Common myeloid progenitor, CD34-positive (primary cell): ENCODE measurements around the gene STARD13.

Experiments
- CTCF ChIA-PET: fragments of 350-600 bp; sonication (Branson Sonifier 250); formaldehyde crosslinking; loops from one replicate; lab custom pipeline; 2021; ENCODE audit warnings: antibody characterized with exemption; lab: Charles Lee
- POLR2A ChIA-PET: fragments of 350-600 bp; sonication (Branson Sonifier 250); formaldehyde crosslinking; loops from one replicate; lab custom pipeline; 2021; ENCODE audit warnings: antibody characterized with exemption; lab: Charles Lee
- DNase-seq, 3 donors: peaks; one replicate each; pipeline versions ENCODE4 v3.0.0 to v3.0.0-alpha.2; 2013
- H3K27ac ChIP-seq, 2 experiments: 1 replicate in 1 of 2; 2 replicates in 1 of 2; pipeline ENCODE4 v1.7.0; 2013; ENCODE audit warnings: inconsistent platforms in 2 of 2, low read length in 2 of 2, mild to moderate bottlenecking in 2 of 2, low read depth in 1 of 2, moderate library complexity in 1 of 2; ENCODE audit not compliant: severe bottlenecking in 2 of 2, insufficient read depth in 1 of 2, poor library complexity in 1 of 2
- H3K27me3 ChIP-seq, 5 experiments: replicated peaks in 2 of 5; 1 replicate in 3 of 5; 2 replicates in 2 of 5; pipeline versions ENCODE4 v1.6.1 to v1.7.0; 2013; ENCODE audit warnings: low read length in 4 of 5, mild to moderate bottlenecking in 2 of 5, moderate library complexity in 2 of 5, inconsistent platforms in 1 of 5; ENCODE audit not compliant: insufficient read depth in 5 of 5, control insufficient read depth in 4 of 5
- H3K36me3 ChIP-seq, 4 experiments: 1 replicate in 2 of 4; 2 replicates in 2 of 4; pipeline versions ENCODE4 v1.6.1 to v1.7.0; 2013; ENCODE audit warnings: low read length in 3 of 4, control low read depth in 1 of 4, mild to moderate bottlenecking in 1 of 4; ENCODE audit not compliant: control insufficient read depth in 4 of 4, insufficient read depth in 4 of 4
- H3K4me1 ChIP-seq, 4 experiments: 1 replicate in 3 of 4; 2 replicates in 1 of 4; pipeline versions ENCODE4 v1.6.1 to v1.7.1; 2013; ENCODE audit warnings: low read length in 3 of 4, mild to moderate bottlenecking in 3 of 4, control low read depth in 1 of 4, inconsistent platforms in 1 of 4, moderate library complexity in 1 of 4; ENCODE audit not compliant: control insufficient read depth in 4 of 4, insufficient read depth in 4 of 4; ENCODE audit errors: control extremely low read depth in 1 of 4
- H3K4me3 ChIP-seq, 7 experiments: 1 replicate in 4 of 7; 2 replicates in 3 of 7; pipeline versions ENCODE4 v1.5.1 to v1.7.0; 2013; ENCODE audit warnings: mild to moderate bottlenecking in 7 of 7, low read length in 6 of 7, moderate library complexity in 6 of 7, inconsistent platforms in 2 of 7, low read depth in 2 of 7, control low read depth in 1 of 7; ENCODE audit not compliant: insufficient read depth in 4 of 7, control insufficient read depth in 1 of 7; ENCODE audit errors: extremely low read depth in 1 of 7
- H3K9me3 ChIP-seq, 5 experiments: 1 replicate in 4 of 5; 2 replicates in 1 of 5; pipeline versions ENCODE4 v1.6.1 to v1.7.1; 2013; ENCODE audit warnings: low read length in 4 of 5, mild to moderate bottlenecking in 2 of 5, inconsistent platforms in 1 of 5, low read depth in 1 of 5, moderate library complexity in 1 of 5; ENCODE audit not compliant: control insufficient read depth in 4 of 5, insufficient read depth in 2 of 5; ENCODE audit errors: control extremely low read depth in 1 of 5
- WGBS: methylation state at CpG from one replicate; pipeline ENCODE4 v1.1.5; 2013; ENCODE audit not compliant: insufficient coverage; 5-methylcytosine and 5-hydroxymethylcytosine counted together

The STARD13 gene

DNA sequence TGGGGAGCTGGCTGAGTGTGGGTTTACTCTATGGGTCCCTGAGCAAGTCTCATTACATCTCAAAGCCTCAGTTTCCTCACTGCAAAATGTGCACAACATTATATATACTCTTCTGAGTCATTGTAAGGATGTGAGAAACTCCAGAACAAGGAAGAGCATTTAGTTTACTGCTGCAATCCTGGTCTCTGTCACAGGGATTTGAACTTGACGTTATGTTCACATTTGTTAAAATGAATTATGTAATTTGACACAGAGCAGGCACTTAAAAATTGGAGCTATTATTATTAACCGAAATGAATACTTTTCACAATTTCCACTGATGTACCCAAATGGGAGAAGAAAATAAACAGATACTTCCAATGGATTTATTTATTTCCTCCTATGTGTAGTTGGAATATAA is 101.0 kb downstream of the STARD13 start:
- ChIA-PET CTCF (interaction anchor here (1.1 to 1.4 kb wide), 2 partner anchors 10 to 20 kb away, joined by 4 read pairs; no protein-coding TSS in a partner anchor), POLR2A (no interaction called here)
- no peaks in the 10 kb centered on the region for H3K36me3 ChIP-seq
- no peak overlapping the region for H3K4me3 ChIP-seq
- WGBS = no CpG with 5 or more reads among the region's 2 CpGs
- peaks cover 6 to 22% (median 8%) of the 10 kb centered on the region in 4 experiments for H3K4me1 ChIP-seq
- no peaks in the 10 kb centered on the region for H3K27me3 ChIP-seq
- H3K27ac ChIP-seq = no peak overlapping the region
- no peak for DNase-seq
- peaks cover 0 to 2% (median 0%) of the 10 kb centered on the region in 5 experiments for H3K9me3 ChIP-seq

DNA sequence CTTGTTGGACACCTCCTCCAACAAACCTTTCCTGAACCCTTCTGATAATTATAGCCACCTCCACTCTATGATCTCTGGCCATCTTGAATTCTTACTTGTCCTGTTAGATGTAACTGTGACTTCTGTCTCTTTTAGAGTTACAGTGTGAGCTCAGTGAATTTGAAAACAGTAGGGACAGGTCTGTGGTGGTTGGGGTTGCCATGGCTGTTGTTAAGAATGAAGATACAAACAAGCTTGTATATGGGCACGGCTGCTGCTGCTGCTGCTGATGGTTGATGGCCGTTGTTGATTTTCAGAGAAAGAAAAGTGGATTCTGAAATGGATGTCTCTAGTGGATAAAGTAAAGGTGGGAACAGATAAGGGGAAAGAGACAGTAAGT is 101.5 kb downstream of the STARD13 start:
- no peaks in the 10 kb centered on the region for H3K36me3 ChIP-seq
- ChIA-PET POLR2A (no interaction called here), CTCF (interaction anchor here (1.1 to 1.4 kb wide), 2 partner anchors 10 to 19 kb away, joined by 4 read pairs; no protein-coding TSS in a partner anchor)
- H3K9me3 ChIP-seq = peaks cover 0 to 2% (median 0%) of the 10 kb centered on the region in 5 experiments
- H3K4me3 ChIP-seq = no peak overlapping the region
- peaks cover 6 to 22% (median 8%) of the 10 kb centered on the region in 4 experiments for H3K4me1 ChIP-seq
- H3K27me3 ChIP-seq = no peaks in the 10 kb centered on the region
- 100% methylated on average over 2 of the region's 2 CpGs for WGBS
- DNase-seq = peak in 1 of 3 donors; percentile 19
- no peak overlapping the region for H3K27ac ChIP-seq

DNA sequence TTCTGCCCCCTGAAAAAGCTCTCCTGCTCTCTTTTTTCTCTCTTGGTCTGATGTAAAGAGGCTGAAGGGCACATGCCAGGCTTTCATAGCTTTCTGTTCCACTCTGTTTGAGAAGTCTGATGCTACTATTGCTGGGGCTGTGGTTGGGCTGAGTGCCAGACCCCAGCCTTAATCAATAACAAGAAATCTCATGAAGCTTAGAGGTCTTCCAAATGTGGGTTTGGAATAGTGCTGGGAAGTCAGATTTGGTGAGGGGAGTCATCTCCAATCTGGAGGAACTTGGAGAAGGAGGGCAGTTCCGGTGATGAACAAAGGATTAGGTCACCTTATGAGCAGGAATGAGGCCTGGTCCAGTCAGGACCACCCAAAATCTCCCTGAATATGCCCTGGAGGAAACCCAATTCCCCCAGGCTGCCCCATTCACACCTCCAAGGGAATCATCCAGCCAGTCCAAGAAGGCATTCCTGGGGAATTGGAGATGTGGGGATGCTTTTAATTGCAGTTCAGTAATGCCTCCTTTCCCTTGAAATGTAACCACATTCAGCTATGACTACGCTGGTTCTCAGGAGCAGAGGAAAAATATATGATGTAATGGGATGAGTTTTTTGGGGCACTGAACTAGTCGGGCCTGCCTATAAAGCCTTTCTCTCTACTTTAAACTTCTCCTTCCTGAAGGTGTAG is 102.0 kb downstream of the STARD13 start:
- H3K36me3 ChIP-seq = no peaks in the 10 kb centered on the region
- peaks cover 6 to 20% (median 8%) of the 10 kb centered on the region in 4 experiments for H3K4me1 ChIP-seq
- POLR2A ChIA-PET = no interaction called here
- H3K27me3 ChIP-seq = no peaks in the 10 kb centered on the region
- no peak for DNase-seq
- H3K9me3 ChIP-seq = peaks cover 0 to 2% (median 0%) of the 10 kb centered on the region in 5 experiments
- H3K27ac ChIP-seq = no peak overlapping the region
- CTCF ChIA-PET = interaction anchor here (1.1 to 1.3 kb wide), 3 partner anchors 10 to 29 kb away, joined by 3 to 6 read pairs (median 4); no protein-coding TSS in a partner anchor
- WGBS = no CpG with 5 or more reads among the region's 3 CpGs
- H3K4me3 ChIP-seq = no peak overlapping the region

DNA sequence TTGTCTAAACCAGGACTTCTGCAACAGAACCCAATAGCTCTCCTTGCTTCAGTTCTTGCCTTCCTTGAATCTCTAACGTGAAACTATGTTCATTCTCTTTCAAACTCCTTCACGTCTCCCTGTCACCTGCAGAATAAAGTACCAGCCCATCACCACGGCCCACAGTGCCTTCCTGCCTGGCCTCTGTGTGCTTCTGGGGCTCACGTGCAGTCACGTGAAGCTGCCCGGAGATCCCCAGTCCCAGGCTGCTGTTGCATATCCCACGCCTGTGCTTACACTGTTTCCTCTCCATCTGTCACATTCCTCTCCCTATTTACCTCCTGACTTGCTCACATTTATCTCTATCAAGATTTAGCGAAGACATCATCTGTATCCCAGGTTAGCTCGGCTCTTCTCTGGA is 102.8 kb downstream of the STARD13 start:
- no peak for DNase-seq
- 98% methylated on average over 7 of the region's 9 CpGs for WGBS
- no peak overlapping the region for H3K4me3 ChIP-seq
- H3K27me3 ChIP-seq = no peaks in the 10 kb centered on the region
- no peak overlapping the region for H3K27ac ChIP-seq
- H3K36me3 ChIP-seq = no peaks in the 10 kb centered on the region
- CTCF ChIA-PET = interaction anchor here (1.3 kb wide), 2 partner anchors 11 to 28 kb away, joined by 3 to 6 read pairs; no protein-coding TSS in a partner anchor
- POLR2A ChIA-PET = interaction anchor here (0.6 kb wide), 1 partner anchor 486 kb away, joined by 5 read pairs; no protein-coding TSS in a partner anchor
- H3K4me1 ChIP-seq = peaks cover 6 to 15% (median 8%) of the 10 kb centered on the region in 4 experiments
- H3K9me3 ChIP-seq = peaks cover 0 to 2% (median 0%) of the 10 kb centered on the region in 5 experiments

DNA sequence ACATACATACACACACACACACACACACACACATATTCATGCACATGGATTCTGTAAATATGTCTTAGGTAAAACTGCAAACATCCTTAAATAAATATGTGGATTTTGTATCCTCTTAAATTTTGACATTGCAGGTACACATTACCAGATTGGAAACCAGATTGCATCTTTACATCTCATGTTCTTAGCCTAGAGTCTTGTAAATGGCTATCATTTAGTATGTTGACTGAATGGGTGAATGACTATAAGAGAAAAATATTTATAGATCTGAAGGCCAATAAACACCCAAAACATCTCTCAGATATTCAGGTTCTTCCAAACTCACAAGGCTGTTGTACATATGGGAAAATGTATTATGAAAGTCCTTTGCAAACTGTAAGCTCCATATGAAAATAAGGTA is 104.3 kb downstream of the STARD13 start:
- ChIA-PET CTCF (no interaction called here), POLR2A (no interaction called here)
- peaks cover 0 to 2% (median 0%) of the 10 kb centered on the region in 5 experiments for H3K9me3 ChIP-seq
- DNase-seq = no peak
- no peaks in the 10 kb centered on the region for H3K27me3 ChIP-seq
- no peak overlapping the region for H3K27ac ChIP-seq
- peaks cover 0 to 4% (median 0%) of the 10 kb centered on the region in 4 experiments for H3K4me1 ChIP-seq
- no peaks in the 10 kb centered on the region for H3K36me3 ChIP-seq
- H3K4me3 ChIP-seq = no peak overlapping the region

DNA sequence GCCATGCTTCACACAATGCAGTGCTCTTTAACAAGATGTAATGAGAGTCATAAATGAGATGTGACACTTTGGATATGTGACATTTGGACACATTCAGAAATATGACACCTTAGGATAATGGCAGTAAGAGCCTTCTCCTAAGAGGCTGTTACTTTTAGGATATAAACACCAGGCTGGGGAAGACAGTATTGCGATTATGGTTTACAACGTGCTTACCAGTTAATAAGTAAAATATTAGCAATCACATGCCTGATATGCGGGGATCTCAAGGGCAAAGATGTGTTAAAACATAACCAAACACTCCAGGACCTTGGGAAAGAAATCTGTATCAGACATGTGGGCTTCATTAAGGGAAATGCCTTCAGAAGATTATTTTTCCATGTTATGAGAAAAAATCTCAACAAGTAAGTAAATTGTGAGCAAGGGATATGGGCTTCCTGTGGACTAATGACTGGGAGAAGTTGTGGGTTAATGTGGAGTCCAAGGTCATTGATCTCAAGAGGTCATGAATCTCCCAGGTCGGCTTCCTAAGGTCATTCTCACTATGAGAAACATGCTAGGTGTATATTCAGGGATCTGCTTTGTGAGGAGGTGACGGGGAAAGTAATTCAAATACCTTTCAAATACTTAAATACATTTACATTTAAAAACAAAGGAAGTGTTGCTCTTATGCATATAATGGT is 105.3 kb downstream of the STARD13 start:
- whole genome bisulfite sequencing = 100% methylated on average over 1 of the region's 5 CpGs
- Histone ChIP-seq H3K27ac (no peak overlapping the region), H3K36me3 (no peaks in the 10 kb centered on the region), H3K27me3 (no peaks in the 10 kb centered on the region), H3K9me3 (peaks cover 0 to 2% (median 0%) of the 10 kb centered on the region in 5 experiments), H3K4me3 (no peak overlapping the region), H3K4me1 (no peaks in the 10 kb centered on the region)
- POLR2A ChIA-PET = no interaction called here
- DNase-seq = no peak
- CTCF ChIA-PET = no interaction called here

DNA sequence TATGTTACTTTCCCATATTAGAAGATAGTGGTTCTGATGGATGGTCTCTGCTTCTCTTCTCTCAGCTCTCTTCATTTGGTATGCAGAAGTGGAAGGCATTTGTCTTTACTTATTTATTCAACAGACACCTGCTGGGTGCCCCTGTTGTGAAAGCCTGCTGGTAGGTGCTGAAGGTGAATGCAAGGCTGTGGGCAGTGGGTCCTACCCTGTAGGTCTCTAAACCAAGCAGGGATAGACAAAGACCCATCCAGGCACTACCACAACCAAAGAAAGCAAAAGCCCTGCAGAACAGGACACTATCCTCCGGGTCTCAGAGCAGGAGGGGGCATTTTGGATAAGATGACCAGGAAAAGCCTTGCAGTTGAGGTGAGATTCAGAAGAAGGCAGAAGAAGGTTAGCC is 106.1 kb downstream of the STARD13 start:
- Histone ChIP-seq H3K4me1 (no peaks in the 10 kb centered on the region), H3K27me3 (no peaks in the 10 kb centered on the region), H3K4me3 (no peak overlapping the region), H3K27ac (no peak overlapping the region), H3K36me3 (no peaks in the 10 kb centered on the region), H3K9me3 (peaks cover 0 to 2% (median 0%) of the 10 kb centered on the region in 5 experiments)
- 100% methylated on average over 1 of the region's 1 CpG for WGBS
- ChIA-PET CTCF (no interaction called here), POLR2A (no interaction called here)
- no peak for DNase-seq
